HG03432 (cell line): Measurements from ENCODE around the gene UBQLN1.
"Not testable (repeated sequence)": the region's sequence is repeated elsewhere in the genome, so short reads cannot be mapped to it uniquely, and the experiment has no call there.

Source experiments
- ATAC-seq: cut with Tn5 transposase; IDR thresholded peaks from one replicate; pipeline ENCODE4 v1.9.1; 2021; ENCODE audit warnings: mild to moderate bottlenecking, moderate library complexity; ENCODE audit not compliant: unreplicated experiment

Gene UBQLN1

DNA sequence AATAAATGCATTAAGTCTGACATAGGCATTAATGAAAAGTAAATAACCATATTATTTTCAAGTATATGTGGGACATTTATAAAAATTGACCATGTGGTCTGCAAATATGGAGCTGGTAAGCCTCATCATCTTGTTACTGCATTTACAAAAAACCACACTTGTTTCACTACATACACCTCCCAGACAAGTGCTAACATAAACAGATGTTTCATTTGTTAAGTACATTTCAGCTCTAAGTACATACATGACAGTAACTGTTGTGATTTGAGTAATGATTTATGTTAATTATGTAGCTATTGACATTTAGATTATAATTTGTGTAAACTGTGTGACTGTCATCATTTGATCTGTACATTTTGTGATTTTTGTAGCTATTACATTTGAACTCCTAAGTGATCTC lies 70.9 kb downstream of the UBQLN1 start:
- ATAC-seq, result peak; percentile 39

- ATAC-seq, result no peak
Measured at GRCh38 chr9:83633676-83634075, 74.1 kb downstream of the UBQLN1 start.

DNA sequence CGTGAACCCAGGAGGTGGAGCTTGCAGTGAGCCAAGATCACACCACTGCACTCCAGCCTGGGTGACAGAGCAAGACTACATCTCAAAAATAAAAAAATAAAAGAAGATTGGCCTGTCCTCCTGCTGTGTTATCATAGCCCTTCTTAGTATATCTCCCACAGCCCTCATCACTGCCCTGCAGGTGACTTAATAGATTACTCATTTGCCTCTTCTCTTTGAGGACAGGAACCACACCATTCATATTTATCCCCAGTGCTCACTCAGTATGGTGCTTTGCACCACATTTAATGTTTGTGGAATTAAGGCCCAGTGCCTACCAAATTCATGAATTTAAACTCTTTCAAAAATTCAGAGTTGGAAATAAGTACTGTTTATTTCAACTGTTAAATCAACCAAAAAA lies 74.5 kb downstream of the UBQLN1 start:
- ATAC-seq, result peak; percentile 58

GRCh38 chr9:83630938-83631457 lies 76.8 kb downstream of the UBQLN1 start:
- no peak for ATAC-seq

DNA sequence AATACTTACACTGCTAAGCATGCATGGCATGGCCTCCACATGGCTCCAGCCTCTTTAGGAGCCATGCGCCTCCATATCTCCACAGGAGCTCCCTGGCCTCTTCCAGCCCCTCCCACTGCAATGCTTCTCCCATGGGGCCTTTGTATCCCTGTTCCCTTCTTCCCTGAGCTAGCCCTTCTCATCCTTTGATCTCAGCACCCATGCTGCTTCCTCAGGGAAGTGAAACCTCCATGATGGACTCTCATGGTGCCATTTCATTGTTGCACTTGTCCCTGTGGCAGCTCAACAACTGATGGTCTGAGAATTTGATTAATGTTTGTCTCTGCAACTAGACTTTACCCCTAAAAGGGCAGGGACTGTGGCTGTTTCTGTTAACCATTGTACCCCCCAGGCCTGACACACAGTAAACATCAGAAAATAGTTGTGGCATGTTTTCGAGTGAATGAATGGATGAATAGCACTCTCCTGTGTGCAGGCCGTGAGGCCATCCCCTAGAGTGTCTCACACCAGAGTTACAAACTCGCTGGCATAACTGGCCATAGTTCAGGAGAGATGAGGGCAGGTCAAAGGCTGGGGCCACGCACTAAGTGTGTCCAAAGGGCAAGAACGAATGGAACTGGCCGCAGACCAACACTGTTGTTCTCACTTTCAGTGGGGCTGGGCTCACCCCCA lies 78.2 kb downstream of the UBQLN1 start:
- ATAC-seq, result no peak

DNA sequence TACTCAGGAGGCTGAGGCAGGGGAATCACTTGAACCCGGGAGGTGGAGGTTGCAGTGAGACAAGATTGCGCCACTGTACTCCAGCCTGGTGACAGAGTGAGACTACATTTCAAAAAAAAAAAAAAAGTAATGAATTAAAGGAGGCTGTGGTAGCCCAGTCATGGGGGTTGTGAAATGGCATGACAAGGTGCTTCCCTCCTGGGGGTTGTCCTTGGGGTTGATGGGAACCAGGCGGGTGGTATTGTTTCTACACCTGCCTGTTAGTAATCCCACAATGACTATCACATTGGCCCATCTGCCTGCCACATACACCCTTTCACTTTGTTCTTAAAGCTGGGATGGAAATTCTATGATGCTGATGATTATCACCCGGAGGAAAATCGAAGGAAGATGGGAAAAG lies 79.2 kb downstream of the UBQLN1 start:
- ATAC-seq, result no peak

DNA sequence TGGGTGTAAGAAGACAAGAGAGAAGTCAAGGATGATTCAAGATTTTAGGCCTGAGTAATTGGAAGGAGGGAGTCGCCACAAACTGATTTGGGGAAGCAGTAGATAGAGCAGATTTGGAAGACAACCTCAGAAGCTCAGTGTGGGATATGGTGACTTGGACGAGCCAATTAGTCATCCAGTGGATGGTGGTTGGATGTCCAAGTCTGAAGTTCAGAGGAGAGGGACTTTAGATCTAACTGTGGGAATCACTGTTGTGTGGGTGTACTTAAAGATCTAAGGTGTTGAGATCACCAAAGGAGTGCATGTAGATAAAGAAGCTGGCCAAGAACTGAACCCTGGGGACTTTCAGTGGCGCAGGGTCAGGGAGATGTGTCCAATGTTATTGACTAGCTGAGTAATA lies 82.6 kb downstream of the UBQLN1 start:
- no peak for ATAC-seq

- ATAC-seq, result peak; percentile 17
Measured at GRCh38 chr9:83623679-83624076, 84.1 kb downstream of the UBQLN1 start.

DNA sequence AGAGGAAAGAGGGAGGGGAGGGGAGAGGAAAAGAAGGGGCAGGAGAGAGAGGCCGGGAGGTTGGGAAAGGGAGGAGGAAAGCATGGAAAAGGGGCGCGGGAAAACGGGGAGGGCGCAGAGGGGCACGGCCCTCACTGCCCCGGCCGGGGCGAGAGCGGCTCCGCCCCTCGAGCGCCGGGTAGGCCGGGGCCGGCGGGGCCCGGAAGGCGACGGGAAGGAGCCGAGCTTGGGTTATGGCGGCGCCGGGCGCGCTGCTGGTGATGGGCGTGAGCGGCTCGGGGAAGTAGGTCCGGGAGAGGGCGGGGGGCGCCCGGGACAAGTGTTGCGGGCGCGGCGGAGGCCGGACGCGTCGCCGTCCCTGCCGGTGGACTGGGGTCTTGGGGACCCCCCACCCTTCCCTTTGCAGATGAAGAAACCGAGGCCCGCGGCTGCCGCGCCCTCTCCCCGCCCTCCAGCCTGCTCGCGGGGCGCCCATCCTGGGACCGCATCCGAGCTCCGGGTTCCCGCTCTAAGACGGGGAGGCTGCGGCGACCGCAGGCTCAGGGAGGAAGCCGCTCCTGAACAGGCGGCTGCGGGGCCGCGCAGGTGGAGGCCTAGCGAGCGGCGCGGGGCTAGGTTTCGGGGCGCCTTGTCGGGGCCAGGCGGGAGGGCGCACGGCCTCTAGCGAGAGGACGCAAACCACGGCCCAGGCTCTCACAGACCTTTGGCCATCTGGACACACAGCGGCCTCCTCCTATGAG lies 84.6 kb downstream of the UBQLN1 start, which contains the start of gene IDNK:
IDNK (plus strand) TSS at position 205 of the 740 bp plus-strand sequence; CDS start at position 234, 29 bp downstream.
- peak; percentile 89 for ATAC-seq

DNA sequence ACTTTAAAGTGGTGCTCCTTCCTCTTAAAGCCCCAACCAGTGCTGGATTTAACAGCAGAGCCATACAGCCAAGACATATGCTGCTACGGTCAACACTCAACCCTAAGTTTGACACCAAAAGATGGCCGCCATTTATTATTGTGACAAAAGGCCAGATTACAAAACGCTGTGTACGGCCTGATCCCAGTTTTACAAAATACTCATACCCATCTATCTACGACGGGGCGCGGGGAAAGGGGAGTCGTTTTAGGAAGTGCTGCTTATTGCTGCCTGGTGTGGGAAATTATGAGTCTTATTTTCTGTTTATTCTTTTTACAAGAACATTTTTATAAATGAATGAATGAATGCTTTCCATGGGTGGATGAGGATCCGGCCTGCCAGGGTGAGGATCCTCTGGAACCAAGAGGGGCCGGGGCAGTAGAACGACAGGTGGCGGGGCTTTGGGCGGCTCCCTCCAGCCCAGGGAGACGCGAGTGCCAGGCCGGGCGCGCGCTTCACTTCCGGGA lies 85.3 kb downstream of the UBQLN1 start:
- peak; percentile 67 for ATAC-seq

- ATAC-seq, result no peak
Measured at GRCh38 chr9:83620841-83621636, 86.7 kb downstream of the UBQLN1 start.

GRCh38 chr9:83617299-83617698 lies 90.5 kb downstream of the UBQLN1 start:
- no peak for ATAC-seq

DNA sequence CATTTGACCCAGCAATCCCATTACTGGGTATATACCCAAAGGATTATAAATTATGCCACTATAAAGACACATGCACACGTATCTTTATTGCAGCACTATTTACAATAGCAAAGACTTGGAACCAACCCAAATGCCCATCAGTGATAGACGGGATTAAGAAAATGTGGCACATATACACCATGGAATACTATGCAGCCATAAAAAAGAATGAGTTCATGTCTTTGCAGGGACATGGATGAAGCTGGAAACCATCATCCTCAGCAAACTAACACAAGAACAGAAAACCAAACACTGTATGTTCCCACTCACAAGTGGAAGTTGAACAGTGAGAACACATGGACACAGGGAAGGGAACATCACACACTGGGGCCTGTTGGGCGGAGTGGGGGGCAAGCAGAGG lies 94.5 kb downstream of the UBQLN1 start:
- ATAC-seq, result not testable (repeated sequence)
